GM19238 (cell line): ENCODE measurements around the gene FOXN3.
"Not testable (repeated sequence)": the region's sequence is repeated elsewhere in the genome, so short reads cannot be mapped to it uniquely, and the experiment has no call there.

Source experiments
- DNase-seq: peaks from one replicate; pipeline ENCODE4 v3.0.0; 2011; ENCODE audit warnings: low spot score; ENCODE audit not compliant: insufficient read length

Gene FOXN3

DNA sequence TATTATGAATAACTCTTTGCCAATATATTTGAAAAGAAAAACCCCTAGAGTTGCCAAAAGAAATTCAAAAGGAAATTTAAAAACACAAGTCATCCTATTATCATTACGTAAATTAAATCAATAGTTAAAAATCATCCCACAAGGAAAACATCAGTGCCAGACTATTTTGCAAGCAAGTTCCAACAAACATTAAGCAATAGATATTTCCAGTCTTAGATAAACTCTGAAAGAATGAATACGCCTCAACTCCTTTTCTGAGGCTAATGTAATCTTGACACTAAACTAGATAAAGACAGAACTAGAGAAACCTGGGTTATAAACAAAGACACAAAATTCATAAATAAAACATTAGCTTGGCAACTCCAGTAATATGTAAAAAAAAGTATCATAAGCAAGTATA lies 245.9 kb downstream of the FOXN3 start:
- no peak for DNase-seq

DNA sequence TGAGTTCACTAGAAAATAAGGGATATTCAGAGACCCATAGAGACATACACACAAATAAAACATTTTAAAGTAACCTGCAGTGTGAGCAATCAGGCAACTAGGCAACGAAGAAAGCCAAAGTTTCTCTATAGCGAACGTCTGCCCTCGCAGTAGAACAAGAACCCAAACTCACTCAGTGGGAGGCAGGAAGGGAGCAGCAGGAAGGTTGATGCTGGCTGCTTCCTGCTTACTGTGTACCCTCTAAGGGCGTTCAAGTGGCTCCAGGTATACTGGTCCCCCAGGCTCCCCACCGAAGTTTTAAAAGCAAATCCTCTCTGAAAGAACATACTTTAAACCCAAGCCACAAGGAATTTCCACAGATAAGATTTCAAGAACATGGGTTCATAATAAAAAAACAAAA lies 249.3 kb downstream of the FOXN3 start:
- DNase-seq = no peak

DNA sequence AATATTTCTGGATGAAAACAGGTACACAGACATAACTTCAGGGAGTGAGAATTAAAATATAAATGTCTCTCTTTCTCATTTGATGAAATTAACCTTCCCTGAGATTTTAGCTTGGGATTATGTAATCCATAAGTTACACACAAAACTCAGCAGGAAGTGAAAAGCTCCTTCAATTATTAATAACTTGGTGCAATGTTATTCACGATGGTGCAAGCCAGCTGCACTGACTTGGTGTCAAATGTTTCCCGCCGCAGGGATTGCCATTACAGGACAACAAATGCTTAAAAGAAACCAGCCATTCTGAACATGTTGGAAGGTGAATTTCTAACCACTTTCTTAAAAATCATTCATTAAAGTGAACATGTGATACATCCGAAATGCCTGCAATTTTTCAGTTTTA lies 250.4 kb downstream of the FOXN3 start:
- no peak for DNase-seq

DNA sequence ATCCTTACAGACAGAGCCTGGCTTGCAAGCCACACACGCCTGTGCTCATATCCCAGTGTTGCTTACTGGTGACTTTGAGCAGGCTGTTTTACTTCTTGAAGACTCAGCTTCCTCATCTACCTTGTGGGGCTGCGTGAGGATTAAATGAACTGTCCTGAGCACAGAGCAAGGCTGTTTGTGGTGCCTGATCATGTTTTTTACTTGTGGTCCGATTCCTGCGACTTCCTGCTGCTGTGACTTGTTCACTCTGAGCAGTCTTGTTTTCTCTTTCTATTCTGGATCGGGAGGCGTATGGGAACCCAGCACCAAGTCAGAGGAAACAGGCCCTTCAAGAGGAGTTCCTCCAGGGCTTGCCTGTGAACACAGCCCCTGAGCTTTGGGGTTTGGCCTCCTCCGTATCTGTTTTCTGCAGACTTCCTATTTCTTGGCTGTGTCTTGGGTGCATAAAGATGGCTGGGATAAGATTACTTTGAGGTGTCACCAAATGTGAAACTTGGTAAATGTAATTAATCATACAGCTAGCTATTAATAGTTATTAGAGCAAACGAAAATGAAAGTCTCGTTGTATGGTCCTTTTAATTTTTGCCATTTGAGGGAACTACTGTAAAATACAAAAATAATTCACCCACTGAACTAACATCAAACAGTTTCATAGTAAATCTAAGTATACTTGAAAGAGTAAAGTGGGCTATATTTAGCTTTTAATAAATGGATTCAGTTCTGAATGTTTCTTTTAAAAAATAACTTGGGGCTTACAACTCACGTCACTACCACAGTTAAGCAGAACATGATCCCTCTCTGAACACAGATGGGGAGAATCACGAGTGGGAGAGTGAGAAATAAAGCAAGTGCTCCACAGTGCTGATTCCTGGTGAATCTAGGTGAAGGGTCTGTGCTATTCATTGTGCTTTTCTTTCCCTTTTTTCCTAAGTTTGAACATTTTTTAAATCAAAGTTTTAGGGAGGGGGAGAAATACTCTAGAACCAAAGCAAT lies 251.5 kb downstream of the FOXN3 start:
- DNase-seq = peak; percentile 40

- peak; percentile 27 for DNase-seq
Observed at GRCh38 chr14:89164168-89165073, 252.6 kb downstream of the FOXN3 start.

- no peak for DNase-seq
Observed at GRCh38 chr14:89163031-89163636, 253.9 kb downstream of the FOXN3 start.

GRCh38 chr14:89162586-89162985 lies 254.4 kb downstream of the FOXN3 start:
- DNase-seq = no peak

- DNase-seq = no peak
Observed at GRCh38 chr14:89160437-89160836, 256.6 kb downstream of the FOXN3 start.

- DNase-seq = no peak
Observed at GRCh38 chr14:89158701-89159100, 258.3 kb downstream of the FOXN3 start.

GRCh38 chr14:89158104-89158503 lies 258.9 kb downstream of the FOXN3 start:
- DNase-seq = not testable (repeated sequence)

- no peak for DNase-seq
Observed at GRCh38 chr14:89155491-89155890, 261.5 kb downstream of the FOXN3 start.

- not testable (repeated sequence) for DNase-seq
Observed at GRCh38 chr14:89151693-89152092, 265.3 kb downstream of the FOXN3 start.

- no peak for DNase-seq
Observed at GRCh38 chr14:89146274-89146673, 270.8 kb downstream of the FOXN3 start.

DNA sequence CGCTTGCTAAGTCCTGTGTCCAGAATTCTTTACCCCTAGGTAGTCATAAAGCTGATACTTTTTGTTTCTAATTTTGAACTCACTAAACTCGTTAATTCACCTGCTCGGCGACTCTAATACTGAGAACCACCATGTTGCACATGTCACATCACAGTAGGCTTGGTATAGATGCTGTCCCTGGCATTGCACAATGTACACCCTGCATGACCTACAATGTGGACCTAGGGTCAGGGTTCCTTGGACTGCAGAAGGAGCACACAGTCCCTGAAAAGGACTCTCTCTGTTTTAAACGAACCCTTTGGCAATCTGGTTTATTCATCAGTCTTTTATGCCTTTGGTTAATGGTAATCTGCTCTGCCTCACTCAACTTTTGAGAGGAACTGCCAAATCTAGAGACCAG lies 272.4 kb downstream of the FOXN3 start:
- no peak for DNase-seq

GRCh38 chr14:89144066-89144465 lies 273.0 kb downstream of the FOXN3 start:
- DNase-seq = no peak

DNA sequence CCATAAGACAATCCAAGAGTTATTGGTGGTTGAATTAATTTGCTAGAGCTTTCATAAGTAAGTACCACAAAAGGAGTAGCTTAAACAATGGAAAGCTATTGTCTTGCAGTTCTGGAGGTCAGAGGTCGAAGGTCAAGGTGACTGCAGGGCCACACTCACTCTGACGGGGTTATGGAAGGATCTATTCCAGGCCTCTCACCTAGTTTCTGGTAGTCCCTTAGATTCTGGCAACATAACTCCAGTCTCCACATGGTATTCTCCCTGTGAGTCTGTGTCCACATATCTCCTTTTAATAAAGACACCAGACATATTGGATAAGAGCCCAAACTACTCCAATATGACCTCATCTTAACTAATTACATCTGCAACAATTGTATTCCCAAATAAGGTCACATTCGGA lies 273.4 kb downstream of the FOXN3 start:
- no peak for DNase-seq

GRCh38 chr14:89142366-89142765 lies 274.7 kb downstream of the FOXN3 start:
- DNase-seq = no peak

DNA sequence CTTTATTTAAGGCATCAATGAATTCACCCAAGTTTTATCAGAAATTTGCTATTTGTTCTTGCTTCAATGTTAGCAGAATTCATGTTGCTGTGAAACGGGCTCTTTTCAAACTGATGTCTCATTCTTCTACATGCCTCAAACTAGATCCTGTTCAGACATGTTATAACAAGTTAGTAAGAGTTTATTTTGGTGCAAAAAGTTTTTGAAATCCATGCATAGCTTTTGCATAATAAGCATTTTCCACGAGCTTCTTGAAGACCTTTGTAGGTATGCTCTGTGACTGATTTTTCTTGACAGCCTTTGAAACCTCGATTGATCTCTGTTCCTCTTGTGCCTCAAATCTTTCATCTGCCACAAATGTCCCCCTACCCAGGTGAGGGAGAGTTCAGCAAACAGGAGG lies 275.2 kb downstream of the FOXN3 start:
- no peak for DNase-seq

- DNase-seq = no peak
Observed at GRCh38 chr14:89140326-89140725, 276.7 kb downstream of the FOXN3 start.

DNA sequence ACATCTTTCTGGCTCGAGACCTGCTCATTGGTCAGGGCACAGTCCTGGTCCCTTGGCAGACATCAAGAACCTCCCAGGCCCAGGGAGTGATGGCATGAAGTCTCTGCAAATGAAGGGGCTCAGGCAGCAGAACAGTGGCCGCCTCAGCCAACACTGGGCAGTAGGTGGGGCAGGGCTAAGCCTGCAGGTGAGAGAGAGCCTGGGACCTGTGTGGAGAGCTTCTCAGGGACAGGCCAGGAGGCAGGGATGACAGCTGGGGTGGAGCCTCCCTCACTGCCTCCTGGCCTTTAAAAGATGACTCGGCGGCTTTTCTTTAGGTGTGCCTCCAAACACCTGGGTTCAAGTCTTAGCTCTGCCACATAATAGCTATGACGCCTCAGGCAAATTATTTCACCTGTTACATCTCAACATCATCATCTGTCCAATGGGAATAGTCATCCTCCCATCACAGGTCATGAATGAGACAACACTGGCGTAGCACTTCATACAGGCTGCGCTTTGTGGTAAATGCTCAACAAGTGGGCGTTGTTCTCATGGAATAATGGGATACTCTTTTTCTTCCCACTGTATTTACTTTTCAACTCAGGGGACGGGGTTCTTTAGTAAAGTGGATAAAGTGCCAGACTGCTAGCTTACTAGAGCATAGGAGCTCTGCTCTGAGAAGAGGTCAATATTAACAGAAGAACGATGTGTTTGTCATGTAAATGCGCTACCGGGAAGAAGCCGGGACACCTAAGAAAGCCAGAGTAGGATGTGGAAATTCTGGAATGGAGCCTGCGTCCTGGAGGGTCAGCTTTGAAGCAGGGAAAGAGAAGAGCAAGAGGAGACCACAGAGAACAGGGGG lies 277.4 kb downstream of the FOXN3 start:
- DNase-seq = no peak

- DNase-seq = no peak
Observed at GRCh38 chr14:89138846-89139245, 278.2 kb downstream of the FOXN3 start.
